ENCODE results near the gene PTGER2. TPM values are rescaled to one million over a fixed set of nuclear protein-coding genes. Genes with fewer than 3 reads are reported as not detected.

PTGER2 gene
- total and polyA plus RNA-seq, 10 of the 15 experiments (the other 5 are each of a cell fraction or from before 2014, with no cell fraction given): 0.03 to 1.6 (median 0.33) TPM

DNA sequence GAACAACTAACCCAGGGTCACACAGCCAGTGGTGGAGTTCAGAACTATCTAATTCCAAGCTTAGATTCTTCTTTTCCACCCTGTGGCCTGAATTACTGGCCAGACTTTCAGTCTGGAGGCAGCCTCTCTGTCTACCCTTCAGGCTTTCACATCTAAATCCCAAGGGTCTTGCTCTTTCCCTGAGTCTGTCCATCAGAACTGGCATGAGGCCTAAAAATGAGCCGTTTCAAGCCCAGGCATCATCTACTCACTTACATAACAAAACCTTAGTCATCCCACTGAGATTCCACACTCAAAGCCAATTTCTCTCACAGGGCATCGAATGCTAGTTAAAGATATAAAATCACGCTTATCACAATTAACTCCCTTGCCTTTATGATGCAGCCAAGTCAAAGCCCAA lies 47.9 kb upstream of the PTGER2 start:
- Histone ChIP-seq H3K9me3 (replicated peaks; ENCODE audit: control insufficient read depth, insufficient read depth, low read length) (peaks cover 3% of the 10 kb centered on the region; the same call in 1 of the 3 replicates), H2AFZ (ENCODE audit: control insufficient read depth, low read depth, low read length) (no peak overlapping the region), H3K4me3 (no peak overlapping the region), H4K20me1 (ENCODE audit: control insufficient read depth, insufficient read depth) (no peaks in the 10 kb centered on the region), H3K36me3 (ENCODE audit: control insufficient read depth in 2 of 2, insufficient read depth in 2 of 2, low read length in 1 of 2) (no peaks in the 10 kb centered on the region), H3K79me2 (ENCODE audit: control insufficient read depth, insufficient read depth, low read length) (no peaks in the 10 kb centered on the region), H3K4me1 (ENCODE audit: control insufficient read depth, insufficient read depth, low read length) (no peaks in the 10 kb centered on the region), H3K9ac (ENCODE audit: control insufficient read depth, insufficient read depth, low read length) (no peak overlapping the region), H3K4me2 (ENCODE audit: control insufficient read depth, insufficient read depth) (no peak overlapping the region), H3K27me3 (replicated peaks in 1 of 2; ENCODE audit: control insufficient read depth in 2 of 2, insufficient read depth in 2 of 2, low read length in 1 of 2) (peaks cover 12 to 19% of the 10 kb centered on the region in 2 experiments), H3K27ac (ENCODE audit: control insufficient read depth, insufficient read depth) (no peak overlapping the region)
- ATAC-seq (no peak), DNase-seq (ENCODE audit: low read depth, low spot score) (no peak), FAIRE-seq (no peak)
- no peak for TF ChIP-seq EZH2 (IDR thresholded peaks at IDR 0.05; ENCODE audit: borderline replicate concordance, control insufficient read depth, low read depth, low read length)
- no peak for TF ChIP-seq MLLT1 (IDR thresholded peaks at IDR 0.05)
- no peak for TF ChIP-seq RAD21 (IDR thresholded peaks at IDR 0.05; ENCODE audit: insufficient read depth, low read depth, low read length)
- no peak for TF ChIP-seq CHD1 (IDR thresholded peaks at IDR 0.05; ENCODE audit: low read depth, low read length)
- no peak for TF ChIP-seq NFYA (IDR thresholded peaks at IDR 0.05; ENCODE audit: borderline replicate concordance, low read depth, low read length)
- no peak for TF ChIP-seq TAF1 (IDR thresholded peaks at IDR 0.05; ENCODE audit: borderline replicate concordance, low read depth, low read length)
- TF ChIP-seq, protein P1, sequence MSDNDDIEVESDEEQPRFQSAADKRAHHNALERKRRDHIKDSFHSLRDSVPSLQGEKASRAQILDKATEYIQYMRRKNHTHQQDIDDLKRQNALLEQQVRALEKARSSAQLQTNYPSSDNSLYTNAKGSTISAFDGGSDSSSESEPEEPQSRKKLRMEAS (IDR thresholded peaks at IDR 0.05; ENCODE audit: low read depth, low read length): no peak
- no peak for TF ChIP-seq EGR1 (IDR thresholded peaks at IDR 0.05; ENCODE audit: borderline replicate concordance in 1 of 2, low read depth in 2 of 2, low read length in 2 of 2)
- no peak for TF ChIP-seq FOXK2 (IDR thresholded peaks at IDR 0.05)
- no peak for TF ChIP-seq MXI1 (IDR thresholded peaks at IDR 0.05; ENCODE audit: low read depth, low read length)
- TF ChIP-seq SIN3A (IDR thresholded peaks at IDR 0.05; ENCODE audit: low read depth, low read length): no peak
- no peak for TF ChIP-seq HDAC6 (IDR thresholded peaks at IDR 0.05; ENCODE audit: unreplicated experiment)
- TF ChIP-seq TARDBP (IDR thresholded peaks at IDR 0.05; ENCODE audit: borderline replicate concordance): no peak
- no peak for TF ChIP-seq SUPT20H (IDR thresholded peaks at IDR 0.05; ENCODE audit: borderline replicate concordance, control insufficient read depth, low read depth, low read length)
- no peak for TF ChIP-seq SREBF2 (IDR thresholded peaks at IDR 0.05; ENCODE audit: low read length)
- no peak for TF ChIP-seq NR2C1 (IDR thresholded peaks at IDR 0.05)
- TF ChIP-seq SIX5 (IDR thresholded peaks at IDR 0.05; ENCODE audit: low read depth, low read length, severe bottlenecking): no peak
- in situ Hi-C loops (cut with MboI) (no loop called here), intact Hi-C loops (cut with micrococcal nuclease; ENCODE audit: unreplicated experiment) (no loop called here)
- ChIA-PET SMC1A (ENCODE audit: uncharacterized antibody, unreplicated experiment) (no interaction called here), POLR2A (no interaction called here), RAD21 (ENCODE audit: unreplicated experiment) (no interaction called here), CTCF (no interaction called here)
- 65% methylated on average over 3 of the region's 3 CpGs for WGBS (ENCODE audit: insufficient coverage, insufficient replicate concordance, low lambda C conversion rate, missing lambda C conversion rate)
- no TSS peak for BruUV-seq (replicated peaks)
